GM08714 (cell line): ENCODE measurements around the gene ART4.

ENCODE experiments used
- H3K4me3 ChIP-seq: fragments of 200-500 bp; sonication (Bioruptor generic); 2 replicates; pipeline ENCODE4 v1.5.1; 2014; ENCODE audit warnings: mild to moderate bottlenecking, low read length, inconsistent platforms
- ZNF274 ChIP-seq: IDR thresholded peaks from 2 replicates; pipeline ENCODE4 v1.6.1; 2012; ENCODE audit warnings: mild to moderate bottlenecking, low read depth, low read length

The ART4 gene

GRCh38 chr12:14842315-14842714 lies 1.0 kb downstream of the ART4 start:
- H3K4me3 ChIP-seq, result no peak overlapping the region
- TF ChIP-seq ZNF274, result no peak

- TF ChIP-seq ZNF274, result no peak
- H3K4me3 ChIP-seq, result no peak overlapping the region
These were observed 1.6 kb downstream of the ART4 start for GRCh38 chr12:14841761-14842160.

DNA sequence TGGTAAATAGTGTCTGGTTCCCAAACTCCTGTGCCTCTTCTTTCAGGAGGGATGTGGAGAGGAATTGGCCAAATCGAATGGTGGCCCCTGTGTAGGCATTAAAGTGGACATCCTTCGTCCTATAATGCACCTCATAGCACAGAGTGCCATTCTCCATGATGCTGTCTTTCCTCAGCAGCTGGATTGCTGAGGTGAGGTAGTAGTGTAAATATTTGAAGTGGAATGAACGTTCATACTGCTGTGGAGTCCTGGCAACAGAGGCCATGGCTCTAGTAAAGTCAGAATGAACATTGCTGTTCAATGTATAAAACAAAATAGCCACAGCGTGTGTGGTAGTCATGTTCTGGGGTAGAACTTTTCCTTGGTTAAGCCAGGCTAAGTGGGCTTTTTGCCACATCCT lies 2.7 kb downstream of the ART4 start:
- no peak overlapping the region for H3K4me3 ChIP-seq
- TF ChIP-seq ZNF274, result no peak

DNA sequence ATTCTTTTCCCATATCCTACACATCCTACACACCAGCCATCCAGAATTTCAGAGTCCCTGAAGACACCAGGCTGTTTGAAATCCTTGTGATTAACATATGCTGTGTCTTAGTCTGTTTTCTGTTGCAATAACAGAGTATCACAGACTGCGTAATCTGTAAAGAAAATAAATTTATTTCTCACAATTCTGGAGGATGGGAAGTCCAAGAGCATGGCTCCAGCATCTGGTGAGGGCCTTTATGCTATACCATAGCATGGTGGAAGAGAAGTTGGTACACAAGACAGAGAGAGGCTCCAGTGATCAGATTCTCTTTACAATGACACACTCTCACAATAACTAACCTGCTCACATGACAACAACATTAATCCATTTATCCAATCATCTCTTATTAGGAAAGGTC lies 4.1 kb downstream of the ART4 start:
- no peak for TF ChIP-seq ZNF274
- H3K4me3 ChIP-seq, result no peak overlapping the region

- no peak for TF ChIP-seq ZNF274
- H3K4me3 ChIP-seq, result no peak overlapping the region
These were observed 6.8 kb downstream of the ART4 start for GRCh38 chr12:14836336-14837210.

- no peak for TF ChIP-seq ZNF274
These were observed 8.8 kb downstream of the ART4 start for GRCh38 chr12:14834509-14834908.

DNA sequence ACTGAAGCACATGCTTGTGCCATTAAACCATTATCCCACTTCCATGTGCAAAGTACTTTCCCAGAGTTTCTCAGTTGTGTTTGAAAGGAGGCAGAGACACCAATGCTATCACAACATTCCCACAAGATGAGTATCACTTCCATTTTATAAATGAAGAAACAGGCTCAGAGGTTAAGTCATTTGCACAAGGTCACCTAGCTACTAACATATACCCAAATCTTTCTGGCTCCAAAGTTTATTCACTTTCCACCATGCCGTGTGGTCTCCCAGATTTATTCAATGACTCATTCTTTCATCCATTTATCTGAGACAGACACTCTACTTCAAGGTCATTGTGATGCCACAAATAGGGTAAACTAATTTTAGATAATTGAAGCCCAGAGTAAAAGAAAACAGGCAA lies 9.4 kb downstream of the ART4 start:
- H3K4me3 ChIP-seq, result no peak overlapping the region
- TF ChIP-seq ZNF274, result no peak

More at GRCh38 chr12:14834509-14834908, 8.8 kb downstream of the ART4 start:
- no peak overlapping the region for H3K4me3 ChIP-seq

DNA sequence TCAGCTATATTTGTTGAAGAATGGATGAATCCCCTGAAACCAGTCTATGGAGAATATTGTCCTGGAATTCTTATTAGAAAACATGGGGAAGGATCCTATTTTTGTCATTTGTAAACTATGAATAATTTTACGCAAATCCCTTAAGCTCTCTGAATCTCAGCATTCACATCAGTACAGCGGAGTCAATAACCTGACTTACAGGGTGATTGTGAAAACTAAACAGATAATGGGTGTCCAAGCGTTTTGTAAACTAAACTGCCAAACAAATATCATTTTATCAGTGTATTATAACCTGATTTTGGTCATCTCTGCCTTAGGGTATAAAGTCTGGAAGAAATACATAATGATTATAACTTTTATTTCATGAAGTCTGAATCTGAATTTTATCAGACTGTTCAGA lies 10.0 kb downstream of the ART4 start:
- no peak overlapping the region for H3K4me3 ChIP-seq
- no peak for TF ChIP-seq ZNF274

DNA sequence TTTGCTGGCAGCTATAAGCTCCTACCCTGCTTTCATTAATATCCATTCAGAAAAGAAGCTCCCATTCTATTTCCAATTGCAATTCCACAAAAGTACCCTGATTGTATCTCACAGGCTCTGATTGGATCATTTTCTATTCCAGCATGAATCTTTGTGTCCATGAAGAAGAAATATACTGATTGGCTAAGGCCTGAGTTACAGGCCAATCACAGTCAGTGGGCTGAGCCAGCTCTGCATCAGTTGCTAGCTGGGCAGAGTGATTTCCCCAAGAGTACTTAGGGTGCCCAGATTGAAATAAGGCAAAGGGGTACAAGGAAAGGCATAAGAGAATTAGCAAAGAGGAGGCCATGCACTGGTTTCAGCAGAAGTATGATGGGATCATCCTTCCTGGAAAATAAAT lies 14.4 kb downstream of the ART4 start:
- no peak for TF ChIP-seq ZNF274
- H3K4me3 ChIP-seq, result no peak overlapping the region

DNA sequence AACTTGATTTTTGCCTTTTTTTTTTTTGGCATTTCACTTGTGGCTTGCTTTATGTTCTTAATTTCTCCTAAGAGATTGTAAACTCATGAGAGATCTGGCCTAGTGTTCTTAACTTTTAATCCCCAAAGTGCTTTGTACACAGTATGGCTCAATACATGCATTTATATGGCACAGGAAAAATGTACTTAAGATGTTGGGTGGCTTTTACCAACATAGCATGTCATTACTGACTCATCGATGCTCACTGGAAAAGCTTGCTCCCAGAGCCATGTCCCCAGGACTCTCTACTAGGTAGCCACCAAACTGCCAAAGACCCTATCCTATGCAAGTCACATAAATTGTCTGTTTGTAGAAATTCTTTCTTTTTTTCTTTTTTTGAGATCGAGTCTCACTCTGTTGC lies 16.3 kb downstream of the ART4 start:
- no peak for TF ChIP-seq ZNF274
- H3K4me3 ChIP-seq, result no peak overlapping the region

DNA sequence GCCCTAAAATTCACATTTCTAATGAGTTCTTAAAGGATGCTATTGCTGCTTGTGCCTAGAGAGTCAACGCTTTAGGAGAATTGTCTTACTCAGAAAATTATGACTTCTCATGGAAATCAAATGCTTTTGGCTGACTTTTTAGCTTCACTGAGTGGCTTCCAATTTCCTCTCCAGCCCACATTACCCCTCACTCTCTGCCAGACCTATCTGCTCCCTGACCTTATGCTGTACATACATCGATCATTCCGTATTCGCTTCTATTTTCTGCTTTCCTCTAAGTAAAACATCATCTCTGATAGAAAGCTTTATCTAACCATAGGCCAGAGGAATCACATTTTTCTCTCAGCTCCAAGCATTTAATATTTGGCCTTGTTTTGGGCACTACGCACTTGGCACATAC lies 16.8 kb downstream of the ART4 start:
- TF ChIP-seq ZNF274, result no peak
- H3K4me3 ChIP-seq, result no peak overlapping the region

- TF ChIP-seq ZNF274, result no peak
- H3K4me3 ChIP-seq, result no peak overlapping the region
These were observed 18.1 kb downstream of the ART4 start for GRCh38 chr12:14825256-14825655.

- no peak overlapping the region for H3K4me3 ChIP-seq
- TF ChIP-seq ZNF274, result no peak
These were observed 19.2 kb downstream of the ART4 start for GRCh38 chr12:14824012-14824634.

DNA sequence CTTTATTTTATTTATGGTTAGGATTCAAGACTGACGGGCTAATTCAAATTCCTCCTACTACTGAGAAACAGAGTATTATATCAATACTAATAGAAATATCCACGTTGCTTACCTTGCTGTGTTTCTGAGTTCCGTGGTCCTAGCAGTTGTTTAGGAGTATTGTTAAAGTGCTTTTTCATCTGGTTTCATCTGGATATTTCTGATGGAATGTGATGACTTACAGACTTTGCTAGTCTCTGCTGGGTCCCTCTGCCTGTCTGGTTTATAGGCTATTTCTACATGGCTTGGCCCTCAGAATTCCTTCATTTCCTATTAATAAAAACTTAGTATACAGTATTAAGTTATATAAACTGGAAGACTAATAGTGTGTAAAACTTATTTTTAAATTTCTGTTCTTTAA lies 29.3 kb downstream of the ART4 start, which contains the start of gene SMCO3:
Gene SMCO3, minus strand, starts transcription at position 169 of the 400 bp plus-strand sequence. CDS start 7,502 bp downstream, outside the sequence.
- no peak for TF ChIP-seq ZNF274
- no peak within 1 kb of the TSS for H3K4me3 ChIP-seq

GRCh38 chr12:14811486-14811885 lies 31.8 kb downstream of the ART4 start:
- TF ChIP-seq ZNF274, result no peak
- no peak overlapping the region for H3K4me3 ChIP-seq
